ENCODE data around the gene DYNLT2B. TPM values are rescaled to one million over a fixed set of nuclear protein-coding genes. Genes with fewer than 3 reads are reported as not detected.
"Not testable (repeated sequence)": the region's sequence is repeated elsewhere in the genome, so short reads cannot be mapped to it uniquely, and the experiment has no call there.

The DYNLT2B gene
- total RNA-seq (2014; rRNA removed; shearing (Covaris generic)), result 11.1 and 15.5 TPM in 2 replicates

DNA sequence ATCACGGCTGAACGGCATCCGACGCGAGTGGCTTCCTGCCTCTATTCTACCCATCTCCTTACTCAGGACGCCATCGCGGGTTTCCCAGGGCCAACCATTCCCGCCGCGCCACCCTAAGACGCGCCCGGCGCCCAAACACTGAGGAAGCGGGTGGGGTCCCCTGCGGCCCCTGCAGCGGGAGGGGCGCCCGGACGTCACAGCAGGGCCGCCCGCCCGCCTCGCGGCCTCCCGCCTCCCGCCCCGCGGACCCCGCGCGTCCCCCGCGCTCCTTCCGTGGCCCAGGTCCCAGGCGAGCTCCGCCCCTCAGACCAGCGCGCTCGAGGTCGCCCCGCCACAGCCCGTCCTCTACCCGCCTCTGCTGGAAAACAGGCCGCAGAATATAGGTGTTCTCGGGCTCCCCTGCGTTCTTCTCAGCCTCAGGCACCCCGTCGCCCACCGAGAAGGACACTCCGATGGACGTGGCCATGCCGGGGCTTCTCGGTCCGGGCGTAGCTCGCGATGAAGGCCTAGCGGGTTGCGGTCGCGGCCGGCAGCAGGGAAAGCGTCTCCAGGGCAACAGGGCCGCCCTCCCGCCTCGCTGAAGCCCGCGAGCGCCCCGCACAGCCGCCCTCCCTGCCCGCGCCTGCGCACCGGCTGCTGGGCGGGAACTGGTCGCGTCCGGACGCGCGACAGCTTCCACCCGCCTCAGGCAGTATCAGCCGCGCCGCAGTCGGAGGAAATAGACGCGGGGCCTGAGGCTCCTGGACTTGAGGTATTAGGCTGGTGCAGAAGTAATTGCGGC is at the start of gene DYNLT2B:
DYNLT2B (minus strand) TSS at position 554 of the 781 bp plus-strand sequence; CDS start at position 466, 88 bp downstream.
- peak; percentile 91 for DNase-seq (ENCODE audit: low spot score)

DNA sequence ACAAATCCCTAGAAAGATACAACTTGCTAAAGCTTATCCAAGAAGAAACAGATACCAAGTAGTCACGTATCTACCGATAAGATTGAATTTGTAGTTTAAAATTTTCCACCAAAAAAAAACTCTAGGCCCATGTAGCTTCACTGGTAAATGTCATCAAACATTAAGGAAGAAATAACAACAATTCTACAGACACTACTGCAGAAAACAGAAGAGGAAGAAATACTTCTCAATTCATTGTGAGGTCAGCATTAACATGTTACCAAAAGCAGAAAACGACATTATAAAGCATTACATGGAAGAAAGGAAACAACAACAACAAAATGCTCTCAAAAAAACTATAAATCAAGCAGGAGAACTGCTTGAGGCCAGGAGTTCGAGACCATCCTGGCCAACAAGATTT is 47.7 kb upstream of the DYNLT2B start:
- no peak for DNase-seq (ENCODE audit: low spot score)

DNA sequence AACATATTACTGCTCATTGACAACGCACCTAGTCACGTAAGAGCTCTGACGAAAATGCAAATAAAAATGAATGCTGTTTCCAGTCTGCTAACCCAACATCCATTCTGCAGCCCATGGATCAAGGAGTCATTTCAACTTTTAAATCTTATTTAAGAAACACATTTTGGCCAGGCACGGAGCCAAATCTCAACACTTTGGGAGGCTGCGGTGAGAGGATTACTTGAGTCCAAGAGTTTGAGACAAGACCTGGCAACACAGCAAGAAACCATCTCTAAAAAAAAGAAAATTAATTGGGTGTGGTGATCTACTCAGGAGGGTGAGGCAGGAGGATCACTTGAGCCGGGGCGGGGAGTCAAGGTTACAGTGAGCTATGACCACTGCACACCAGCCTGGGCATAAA is 42.5 kb upstream of the DYNLT2B start:
- no peak for DNase-seq (ENCODE audit: low spot score)

DNA sequence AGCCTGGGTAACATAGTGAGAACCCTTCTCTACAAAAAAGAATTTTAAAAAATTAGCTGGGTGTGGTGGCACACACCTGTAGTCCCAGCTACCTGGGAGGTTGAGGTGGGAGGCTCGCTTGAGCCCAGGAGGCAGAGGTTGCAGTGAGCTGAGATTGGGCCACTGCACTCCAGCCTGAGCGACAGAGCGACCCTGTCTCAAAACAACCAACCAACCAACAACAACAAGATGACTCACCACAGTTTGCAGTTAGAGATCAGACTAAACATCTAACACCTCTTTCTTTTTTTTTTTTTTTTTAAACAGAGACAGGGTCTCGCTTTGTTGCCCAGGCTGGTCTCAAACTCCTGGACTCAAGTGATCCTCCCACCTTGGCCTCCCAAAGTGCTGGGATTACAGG is 40.5 kb upstream of the DYNLT2B start:
- DNase-seq (ENCODE audit: low spot score), result not testable (repeated sequence)

DNA sequence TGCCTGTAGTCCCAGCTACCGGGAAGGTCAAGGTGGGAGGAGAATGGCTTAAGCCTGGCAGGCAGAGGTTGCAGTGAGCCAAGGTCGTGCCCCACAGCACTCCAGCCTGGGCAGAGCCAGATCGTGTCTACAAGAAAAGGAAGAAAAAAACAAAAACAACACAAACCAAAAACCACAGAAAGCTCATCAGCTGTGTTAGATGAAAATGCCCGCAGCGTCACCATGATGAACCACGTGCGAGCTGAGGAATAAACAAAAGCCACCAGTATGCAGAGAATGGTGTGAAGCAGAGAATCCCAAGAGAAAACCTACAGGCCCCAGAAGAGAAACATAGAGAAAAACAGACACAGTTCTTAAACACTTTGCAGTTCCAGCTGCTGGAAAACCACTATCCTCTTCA is 39.9 kb upstream of the DYNLT2B start:
- no peak for DNase-seq (ENCODE audit: low spot score)

DNA sequence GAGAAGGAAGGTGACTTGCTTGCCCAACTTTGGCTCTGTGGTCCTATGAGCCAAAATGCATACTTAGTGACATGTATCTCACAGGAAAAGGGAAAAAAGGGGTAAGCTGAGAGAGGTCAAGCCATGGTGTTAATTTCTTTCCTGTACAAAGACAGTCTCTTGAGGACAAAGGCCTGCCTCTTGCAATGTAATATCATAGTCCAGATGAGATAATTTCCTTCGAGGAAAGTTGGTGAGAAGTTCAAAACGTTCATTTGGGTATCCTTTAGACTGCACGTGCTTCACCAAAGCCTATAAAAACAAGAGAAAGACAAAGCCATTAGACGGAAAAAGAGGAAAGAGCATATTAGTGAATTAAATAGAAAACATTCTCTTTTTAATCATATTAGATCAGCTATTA is 38.5 kb upstream of the DYNLT2B start:
- DNase-seq (ENCODE audit: low spot score), result no peak

DNA sequence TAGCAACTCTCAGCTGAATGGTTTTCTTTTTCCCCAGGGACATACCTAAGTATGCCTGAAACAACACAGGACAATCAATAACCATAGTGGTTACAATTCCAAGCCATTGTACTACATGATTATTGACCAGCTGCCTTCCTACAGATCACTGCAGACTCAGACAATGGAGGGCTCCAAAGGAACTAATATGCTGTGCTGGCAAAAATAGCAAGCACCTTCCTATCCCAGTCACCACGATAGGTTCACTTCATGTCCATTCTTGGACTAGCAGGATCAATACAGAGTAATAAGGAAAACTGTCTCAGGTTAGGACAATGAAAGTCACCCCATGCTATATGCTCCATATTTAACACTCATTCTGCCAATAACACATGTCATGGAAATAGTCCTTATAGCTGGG is 37.6 kb upstream of the DYNLT2B start:
- no peak for DNase-seq (ENCODE audit: low spot score)

DNA sequence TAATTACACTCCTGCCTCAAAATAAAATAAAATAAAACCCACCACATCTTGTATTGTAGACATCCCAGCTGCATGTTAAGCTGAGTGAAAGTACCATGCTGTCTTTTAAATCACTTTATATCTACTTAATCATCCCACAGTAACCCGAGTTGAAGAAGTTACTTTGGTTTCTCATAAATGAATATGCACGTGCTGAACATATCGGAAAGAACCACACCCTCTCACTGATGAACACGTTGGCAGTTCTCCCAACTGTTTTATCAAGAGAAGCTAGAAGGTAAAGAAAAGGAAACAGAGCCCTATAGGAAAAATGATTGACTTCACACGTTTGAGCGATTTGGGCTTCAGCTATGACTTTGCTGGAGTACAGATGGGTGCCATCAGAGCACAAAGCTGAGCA is 36.1 kb upstream of the DYNLT2B start:
- no peak for DNase-seq (ENCODE audit: low spot score)

DNA sequence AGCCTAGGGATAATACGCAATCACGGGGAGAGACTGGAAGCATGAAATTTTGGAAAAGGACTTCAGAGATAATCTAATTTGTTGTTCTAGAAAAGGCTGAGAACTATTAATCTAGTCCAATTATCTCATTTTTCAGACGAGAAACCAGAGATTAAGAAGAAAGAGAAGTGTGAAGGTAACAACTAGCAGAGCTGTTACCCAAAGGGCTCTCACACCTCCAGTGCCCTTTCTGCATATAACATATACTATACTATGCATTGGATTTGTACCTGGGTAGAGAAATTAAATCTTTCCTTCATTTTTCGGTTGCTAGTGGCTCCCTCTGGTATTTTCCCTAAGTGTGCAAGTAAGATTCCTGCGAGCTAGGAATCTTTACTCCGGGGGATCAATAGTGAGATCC is 33.5 kb upstream of the DYNLT2B start:
- no peak for DNase-seq (ENCODE audit: low spot score)

DNA sequence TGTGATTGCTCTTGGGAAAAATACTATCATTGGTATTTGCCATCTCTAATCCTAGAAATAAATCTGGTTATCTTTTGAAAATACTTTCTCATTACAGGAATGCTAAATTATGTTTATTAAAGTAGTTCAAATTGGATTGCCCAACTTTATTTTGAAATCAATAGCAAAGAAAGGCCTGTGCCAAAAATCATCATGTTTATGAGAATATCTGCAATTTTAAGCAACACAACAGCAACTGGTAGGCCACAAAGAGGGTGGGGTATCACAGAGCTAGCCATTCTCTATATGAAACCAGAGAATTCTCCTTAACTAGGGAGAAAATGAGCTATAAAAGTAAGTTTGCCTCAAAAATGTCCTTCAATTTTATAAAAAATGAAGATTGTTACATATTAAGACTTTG is 32.0 kb upstream of the DYNLT2B start:
- no peak for DNase-seq (ENCODE audit: low spot score)

DNA sequence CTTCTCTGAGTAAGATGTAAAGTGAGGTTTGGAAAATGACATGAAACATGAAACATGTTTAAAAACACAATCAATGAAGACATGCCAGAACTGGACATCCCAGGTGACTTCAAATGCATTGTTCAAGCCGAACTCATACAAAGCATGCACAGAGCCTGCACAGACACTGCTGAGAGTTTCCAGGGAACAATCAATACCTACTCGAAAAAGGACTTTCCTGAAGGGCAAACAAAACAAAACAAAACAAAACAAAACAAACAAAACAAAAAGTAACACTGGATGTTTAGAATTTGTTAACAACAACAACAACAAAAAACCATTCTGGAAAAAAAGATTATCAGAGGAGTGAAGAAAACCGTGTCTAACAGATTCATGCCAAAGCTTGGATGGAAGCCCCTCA is 30.7 kb upstream of the DYNLT2B start:
- no peak for DNase-seq (ENCODE audit: low spot score)

DNA sequence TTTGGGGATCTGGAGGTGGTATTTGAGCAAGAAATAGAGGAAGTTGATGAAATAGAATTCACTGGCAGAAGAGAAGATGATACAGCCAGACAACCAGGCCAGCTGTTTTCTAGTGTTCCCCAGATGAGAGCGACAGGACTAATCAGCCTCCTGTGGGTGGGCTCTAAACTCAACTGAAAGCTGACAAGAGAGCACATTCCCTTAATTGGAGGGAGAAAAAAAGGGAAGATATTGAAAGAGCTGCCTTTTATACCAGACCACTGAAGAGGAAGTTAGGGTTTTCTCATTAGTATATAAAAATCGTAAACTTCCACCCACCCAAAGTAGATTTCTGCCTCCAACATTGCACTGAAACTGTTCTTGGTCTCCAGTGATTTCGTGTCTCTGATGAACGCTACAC is 26.6 kb upstream of the DYNLT2B start:
- DNase-seq (ENCODE audit: low spot score), result no peak

DNA sequence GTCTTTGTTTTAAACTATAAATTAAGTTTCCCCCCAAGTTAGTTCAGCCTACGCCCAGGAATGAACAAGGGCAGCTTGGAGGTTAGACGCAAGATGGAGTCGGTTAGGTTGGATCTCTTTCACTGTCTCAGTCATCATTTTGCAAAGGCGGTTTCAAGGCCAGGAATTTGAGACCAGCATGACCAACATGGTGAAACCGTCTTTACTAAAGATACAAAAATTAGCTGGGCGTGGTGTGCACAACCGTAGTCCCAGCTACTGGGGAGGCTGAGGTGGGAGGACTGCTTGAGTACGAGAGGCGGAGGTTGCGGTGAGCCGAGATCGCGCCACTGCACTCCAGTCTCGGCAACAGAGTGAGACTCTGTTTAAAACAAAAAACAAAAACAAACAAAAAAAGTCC is 25.9 kb upstream of the DYNLT2B start:
- not testable (repeated sequence) for DNase-seq (ENCODE audit: low spot score)

DNA sequence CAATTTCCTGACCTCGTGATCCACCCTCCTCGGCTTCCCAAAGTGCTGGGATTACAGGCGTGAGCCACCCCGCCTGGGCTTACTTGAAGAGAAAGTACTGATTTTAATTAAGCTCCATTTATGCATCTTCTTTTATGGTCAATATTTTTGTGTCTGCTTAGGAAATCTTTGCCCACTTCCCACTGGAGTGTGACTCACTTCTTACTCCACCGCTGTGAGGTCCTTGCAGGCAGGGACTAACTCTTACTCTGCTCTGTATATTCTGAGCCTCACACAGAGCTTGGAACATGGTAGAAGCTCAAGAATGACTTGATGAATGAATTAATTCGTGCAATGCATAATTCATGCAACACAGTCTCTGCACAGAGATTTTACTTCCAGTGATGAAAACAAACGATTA is 23.1 kb upstream of the DYNLT2B start:
- DNase-seq (ENCODE audit: low spot score), result no peak

DNA sequence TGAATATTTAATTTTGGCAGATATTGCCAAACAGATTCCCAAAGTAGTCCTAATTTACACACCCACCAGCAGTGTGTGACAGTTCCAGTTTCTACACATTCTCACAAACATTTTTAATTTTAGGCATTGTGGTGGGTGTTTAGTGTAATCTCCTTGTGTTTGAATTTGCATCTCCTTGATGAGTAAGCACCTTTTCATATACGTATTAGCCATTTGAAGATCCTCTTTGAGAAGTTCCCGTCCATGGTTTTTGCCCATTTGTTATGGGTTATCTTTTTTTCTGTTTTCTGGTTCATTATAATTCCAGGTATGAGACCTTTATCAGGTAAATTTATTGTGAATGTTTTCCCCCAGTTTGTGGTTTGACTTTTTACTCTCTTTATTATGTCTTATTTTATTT is 22.4 kb upstream of the DYNLT2B start:
- DNase-seq (ENCODE audit: low spot score), result no peak

DNA sequence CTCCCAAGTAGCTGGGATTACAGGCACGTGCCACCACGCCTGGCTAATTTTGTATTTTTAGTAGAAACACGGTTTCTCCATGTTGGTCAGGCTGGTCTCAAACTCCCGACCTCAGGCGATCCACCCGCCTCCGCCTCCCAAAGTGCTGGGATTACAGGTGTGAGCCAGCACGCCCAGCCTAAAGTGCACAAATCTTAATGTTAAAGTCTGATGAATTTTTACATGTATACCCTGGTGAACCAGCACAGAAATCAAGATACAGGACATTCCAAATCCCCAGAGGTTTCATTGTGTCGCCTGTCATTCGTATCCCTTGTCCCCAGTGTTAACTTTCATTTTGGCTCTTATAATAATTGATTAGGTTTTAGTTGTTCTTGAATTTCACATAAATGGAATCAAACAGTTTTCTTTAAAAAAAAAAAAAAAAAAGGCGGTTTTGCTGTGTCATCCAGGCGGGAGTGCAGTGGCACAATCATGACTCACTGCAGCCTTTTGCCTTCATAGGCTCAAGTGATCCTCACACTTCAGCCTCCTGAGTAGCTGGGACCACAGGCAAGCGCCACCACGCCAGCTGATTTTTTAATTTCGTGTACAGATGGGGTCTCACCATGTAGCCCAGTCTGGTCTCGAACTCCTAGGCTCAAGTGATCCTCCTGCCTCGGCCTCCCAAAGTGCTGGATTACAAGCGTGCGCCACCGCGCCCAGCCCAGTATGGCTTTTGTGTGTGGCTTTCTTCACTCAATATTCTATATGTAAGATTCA is 21.6 kb upstream of the DYNLT2B start:
- DNase-seq (ENCODE audit: low spot score), result peak; percentile 19

DNA sequence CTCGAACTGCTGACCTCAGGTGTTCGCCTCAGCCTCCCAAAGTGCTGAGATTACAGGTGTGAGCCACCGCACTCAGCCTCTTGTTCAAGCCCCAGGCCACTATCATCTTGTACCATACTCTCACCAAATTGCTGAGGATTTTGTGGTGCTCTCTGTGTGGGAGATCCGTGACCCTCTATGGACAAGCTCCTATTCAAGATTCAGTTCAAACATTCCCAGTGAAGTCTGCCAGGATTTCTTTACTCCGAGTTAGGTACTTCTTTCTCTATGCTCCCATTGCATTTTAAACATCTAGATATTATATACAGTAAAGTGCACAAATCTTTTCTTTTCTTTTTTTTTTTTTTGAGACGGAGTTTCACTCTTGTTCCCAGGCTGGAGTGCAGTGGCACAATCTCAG is 21.0 kb upstream of the DYNLT2B start:
- no peak for DNase-seq (ENCODE audit: low spot score)

DNA sequence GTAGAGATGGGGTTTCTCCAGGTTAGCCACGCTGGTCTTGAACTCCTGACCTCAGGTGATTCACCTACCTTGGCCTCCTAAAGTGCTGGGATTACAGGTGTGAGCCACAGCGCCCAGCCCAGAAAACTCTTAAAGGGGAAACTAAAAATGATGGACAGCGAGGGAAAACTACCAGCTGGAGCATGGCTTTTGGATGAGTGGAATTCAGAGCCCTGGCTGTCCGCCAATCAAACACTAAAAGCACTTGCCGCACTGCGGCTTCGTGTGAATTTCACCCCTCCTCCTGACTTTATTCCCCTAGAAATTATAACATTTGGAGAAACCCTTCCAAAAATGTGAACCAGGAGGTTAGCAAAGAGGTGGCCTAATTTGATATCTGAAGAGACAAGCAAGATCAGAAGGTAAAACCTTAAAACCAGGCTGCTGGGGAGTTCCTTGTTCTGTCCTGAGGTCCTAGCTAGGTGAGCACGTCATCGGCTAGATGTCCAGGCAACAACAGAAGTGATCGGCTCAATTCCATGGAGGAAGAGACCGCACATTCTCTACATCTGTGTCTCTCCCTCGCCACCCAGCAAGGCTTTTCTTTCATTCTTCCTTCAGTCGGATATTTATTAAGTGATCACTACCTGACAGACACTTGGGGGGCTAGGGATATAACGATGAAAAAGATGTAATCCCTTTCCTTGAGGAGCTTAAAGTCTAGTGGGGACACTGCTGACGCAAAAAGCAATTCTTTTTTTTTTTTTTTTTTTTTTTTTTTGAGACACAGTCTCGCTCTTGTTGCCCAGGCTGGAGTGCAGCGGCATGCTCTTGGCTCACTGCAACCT is 18.5 kb upstream of the DYNLT2B start:
- no peak for DNase-seq (ENCODE audit: low spot score)

DNA sequence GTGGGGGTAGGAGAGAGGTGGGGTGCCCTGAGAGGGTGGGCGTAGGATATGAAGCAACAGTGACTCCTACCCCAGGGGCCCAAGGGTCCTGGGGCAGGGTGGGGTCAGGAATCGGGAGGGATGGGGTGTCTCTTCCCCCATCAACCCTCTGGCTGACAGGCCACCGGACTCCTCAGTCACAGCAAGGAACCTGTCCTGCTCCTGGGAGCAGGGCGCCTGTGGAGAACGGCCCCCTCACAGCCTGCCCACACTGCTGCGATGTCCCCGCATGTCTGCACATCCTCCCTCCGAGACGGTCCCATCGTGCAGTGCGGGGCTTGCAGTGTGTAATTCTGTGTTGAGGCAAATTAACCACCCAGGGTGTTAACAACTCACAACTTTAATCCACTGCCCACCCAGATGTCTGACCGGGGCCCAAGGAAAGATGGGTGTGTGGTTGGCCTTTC is 17.5 kb upstream of the DYNLT2B start:
- no peak for DNase-seq (ENCODE audit: low spot score)

DNA sequence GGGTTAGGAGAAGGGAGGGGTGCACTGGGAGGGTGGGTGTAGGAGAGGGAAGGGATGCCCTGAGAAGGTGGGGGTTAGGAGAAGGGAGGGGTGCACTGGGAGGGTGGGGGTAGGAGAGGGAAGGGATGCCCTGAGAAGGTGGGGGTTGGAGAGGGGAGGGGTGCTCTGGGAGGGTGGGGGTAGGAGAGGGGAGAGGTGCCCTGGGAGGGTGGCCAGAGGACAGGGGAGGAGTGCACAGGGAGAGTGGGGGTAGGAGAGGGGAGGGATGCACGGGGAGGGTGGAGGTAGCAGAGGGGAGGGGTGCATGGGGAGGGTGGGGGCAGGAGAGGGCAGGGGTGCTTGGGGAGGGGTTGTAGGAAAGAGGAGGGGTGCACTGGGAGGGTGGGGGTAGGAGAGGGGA is 16.9 kb upstream of the DYNLT2B start:
- DNase-seq (ENCODE audit: low spot score), result no peak

DNA sequence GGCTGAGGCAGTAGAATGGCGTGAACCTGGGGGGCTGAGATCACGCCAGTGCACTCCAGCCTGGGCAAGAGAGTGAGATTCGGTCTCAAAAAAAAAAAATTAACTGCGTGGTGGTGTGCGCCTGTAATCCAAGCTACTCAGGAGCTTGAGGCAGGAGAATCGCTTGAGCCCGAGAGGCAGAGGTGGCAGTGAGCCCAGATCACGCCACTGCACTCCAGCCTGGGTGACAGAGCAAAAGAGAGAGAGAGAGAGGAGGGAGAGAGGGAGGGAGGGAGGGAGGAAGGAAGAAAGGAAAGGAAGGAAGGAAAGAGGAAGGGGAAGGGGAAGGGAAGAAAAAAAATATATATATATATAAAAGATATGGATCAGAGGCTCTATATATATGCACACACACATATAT is 14.1 kb upstream of the DYNLT2B start:
- DNase-seq (ENCODE audit: low spot score), result no peak

DNA sequence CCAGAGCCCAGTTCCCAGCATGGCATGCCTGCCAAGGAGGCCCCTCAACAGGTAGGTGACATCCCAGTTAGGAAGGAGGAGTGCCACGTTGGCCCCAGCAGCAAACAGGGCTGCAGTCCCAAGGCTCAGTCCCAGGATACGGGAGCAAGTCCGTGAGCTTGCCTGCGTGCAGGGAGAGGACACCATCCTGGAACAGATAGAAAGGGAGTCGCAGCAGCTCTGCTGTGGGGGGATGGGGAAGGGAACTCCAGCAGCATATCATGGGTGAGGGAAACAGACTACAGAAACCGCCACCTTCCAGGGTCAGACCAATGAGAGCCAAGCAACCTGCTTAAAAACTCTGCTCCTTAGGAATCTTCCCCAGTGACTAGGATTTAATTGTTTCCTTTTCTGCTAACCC is 9.4 kb upstream of the DYNLT2B start:
- DNase-seq (ENCODE audit: low spot score), result no peak

Data from HT-29 (cell line).